Measurements from ENCODE around the gene CNEP1R1.

The CNEP1R1 gene

DNA sequence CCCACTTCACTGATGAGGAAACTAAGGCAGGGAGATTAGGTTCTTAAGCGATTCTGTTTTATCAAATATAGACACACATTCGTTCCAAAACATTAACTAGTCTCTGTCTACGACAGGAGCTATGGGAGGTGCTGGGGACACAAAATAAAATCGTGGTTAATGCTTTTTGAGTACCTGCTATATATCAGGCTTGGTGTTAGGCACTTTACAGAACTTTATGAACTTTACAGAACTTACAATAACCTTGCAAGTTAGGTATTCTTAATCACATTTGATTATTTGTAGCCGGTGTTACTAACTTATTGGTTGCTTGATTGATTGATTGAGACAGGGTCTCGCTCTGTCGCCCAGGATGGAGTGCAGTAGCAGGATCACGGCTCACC, 40.2 kb downstream of the CNEP1R1 start:
- no peak for DNase-seq (ENCODE audit: low read depth in 2 of 2)

- DNase-seq (ENCODE audit: low read depth in 2 of 2) = peak; percentile 92 to 93
Observed at GRCh38 chr16:50065624-50066481, 40.8 kb downstream of the CNEP1R1 start, which contains the start of gene HEATR3. HEATR3 (plus strand) TSS chr16:50065970; CDS start chr16:50066132, 162 bp downstream.

DNA sequence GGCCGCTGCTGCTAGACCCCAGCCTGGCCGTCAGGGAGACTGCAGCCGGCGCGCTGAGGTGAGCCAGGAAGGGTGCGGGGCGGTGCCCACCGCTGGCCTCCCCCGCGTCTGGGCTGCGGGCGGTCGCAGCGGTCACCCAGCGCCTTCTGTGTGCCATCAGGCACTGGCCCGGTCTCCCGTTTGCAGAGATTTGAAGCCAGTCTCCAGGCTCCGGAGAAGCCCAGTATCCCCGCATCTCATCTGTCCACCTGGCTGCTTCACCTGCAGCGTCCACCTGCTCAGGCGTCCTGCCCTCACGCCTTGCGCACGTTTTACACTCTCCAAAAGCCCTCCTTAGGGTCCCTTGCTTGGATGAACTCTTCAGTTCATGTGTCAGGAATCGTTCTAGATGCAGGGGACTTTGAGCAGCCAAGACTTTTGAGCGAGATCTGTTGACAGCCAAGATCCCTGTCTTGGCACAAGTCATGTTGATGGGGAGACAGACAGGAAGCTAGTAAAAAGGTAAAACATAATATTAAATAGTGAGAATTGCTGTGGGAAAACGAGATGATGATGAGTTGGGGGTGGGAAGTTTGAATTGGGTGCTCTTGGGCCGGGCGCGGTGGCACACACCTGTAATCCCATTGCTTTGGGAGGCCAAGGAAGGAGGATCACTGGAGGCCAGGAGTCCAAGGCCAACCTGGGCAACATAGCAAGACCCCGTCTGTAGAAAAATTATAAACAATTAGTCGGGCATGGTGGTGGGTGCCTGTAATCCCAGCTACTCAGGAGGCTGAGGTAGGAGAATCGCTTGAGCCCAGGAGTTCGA, 41.7 kb downstream of the CNEP1R1 start:
- DNase-seq (ENCODE audit: low read depth in 2 of 2) = no peak

DNA sequence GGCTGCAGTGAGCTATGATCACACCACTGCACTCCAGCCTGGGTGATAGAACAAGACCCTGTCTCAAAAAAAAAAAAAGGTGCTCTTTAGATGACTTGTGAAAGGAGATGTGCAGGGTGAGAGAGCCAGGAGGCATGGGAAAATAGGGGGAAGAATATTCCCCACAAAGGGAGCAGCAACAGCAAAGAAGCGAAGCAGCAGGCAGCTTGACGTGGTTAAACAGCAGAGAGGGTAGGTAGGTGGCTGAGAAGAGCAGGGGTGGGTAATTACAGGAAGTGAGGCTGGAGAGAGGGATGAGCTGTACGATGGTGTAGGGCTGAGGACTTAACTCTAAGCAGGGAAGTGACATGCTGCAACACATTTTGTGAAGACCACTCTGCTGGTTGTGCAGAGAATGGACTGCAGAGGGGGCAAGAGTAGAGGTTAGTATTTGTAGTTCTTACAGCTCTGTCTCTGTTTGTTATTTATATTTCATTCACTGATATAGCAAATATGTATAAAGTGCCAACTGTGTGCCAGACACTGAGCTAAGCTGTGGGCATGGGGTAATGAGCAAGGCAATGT, 42.3 kb downstream of the CNEP1R1 start:
- DNase-seq (ENCODE audit: low read depth in 2 of 2) = no peak

GRCh38 chr16:50068550-50068949, 43.5 kb downstream of the CNEP1R1 start:
- DNase-seq (ENCODE audit: low read depth in 2 of 2) = no peak

DNA sequence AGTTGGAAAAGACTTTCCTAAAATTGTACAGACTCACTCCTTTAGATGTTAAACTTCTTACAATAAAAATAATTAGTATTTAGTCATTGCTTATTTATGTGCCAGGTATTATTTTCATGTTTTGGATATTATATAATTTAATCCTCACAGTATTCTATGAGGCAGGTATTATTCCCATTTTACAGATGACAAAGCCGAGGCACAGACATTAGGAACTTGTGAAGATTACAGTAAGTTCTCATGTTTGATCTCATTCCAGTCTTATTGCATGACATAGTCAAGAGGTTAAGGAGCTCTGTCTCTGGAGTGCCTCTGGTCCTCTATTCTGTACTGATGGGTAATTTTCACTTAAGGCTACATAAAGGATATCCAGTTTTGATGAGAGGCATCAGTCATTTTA, 44.0 kb downstream of the CNEP1R1 start:
- DNase-seq (ENCODE audit: low read depth in 2 of 2) = no peak

- DNase-seq (ENCODE audit: low read depth in 2 of 2) = no peak
Observed at GRCh38 chr16:50071075-50071671, 46.1 kb downstream of the CNEP1R1 start.

DNA sequence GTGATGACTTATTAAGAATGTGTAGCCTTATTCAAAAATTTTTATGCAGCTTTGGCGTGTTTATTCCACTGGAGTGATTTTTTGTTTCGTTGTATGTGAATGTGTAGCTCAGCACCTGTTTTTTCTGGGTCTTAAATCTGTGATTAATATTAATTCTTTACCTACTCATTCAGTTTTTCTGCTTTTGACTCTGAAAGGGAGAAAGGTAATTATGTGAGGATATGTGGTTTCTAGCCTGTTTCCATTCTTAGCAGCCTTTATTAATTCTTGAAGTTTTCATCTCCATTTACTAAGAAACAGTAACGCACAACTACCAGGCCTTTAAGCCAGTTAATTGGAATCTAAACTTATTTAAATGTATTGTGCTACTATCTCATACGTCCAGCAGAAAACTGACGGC, 47.7 kb downstream of the CNEP1R1 start:
- DNase-seq (ENCODE audit: low read depth in 2 of 2) = no peak

GRCh38 chr16:50079397-50080140, 54.5 kb downstream of the CNEP1R1 start:
- no peak for DNase-seq (ENCODE audit: low read depth in 2 of 2)

DNA sequence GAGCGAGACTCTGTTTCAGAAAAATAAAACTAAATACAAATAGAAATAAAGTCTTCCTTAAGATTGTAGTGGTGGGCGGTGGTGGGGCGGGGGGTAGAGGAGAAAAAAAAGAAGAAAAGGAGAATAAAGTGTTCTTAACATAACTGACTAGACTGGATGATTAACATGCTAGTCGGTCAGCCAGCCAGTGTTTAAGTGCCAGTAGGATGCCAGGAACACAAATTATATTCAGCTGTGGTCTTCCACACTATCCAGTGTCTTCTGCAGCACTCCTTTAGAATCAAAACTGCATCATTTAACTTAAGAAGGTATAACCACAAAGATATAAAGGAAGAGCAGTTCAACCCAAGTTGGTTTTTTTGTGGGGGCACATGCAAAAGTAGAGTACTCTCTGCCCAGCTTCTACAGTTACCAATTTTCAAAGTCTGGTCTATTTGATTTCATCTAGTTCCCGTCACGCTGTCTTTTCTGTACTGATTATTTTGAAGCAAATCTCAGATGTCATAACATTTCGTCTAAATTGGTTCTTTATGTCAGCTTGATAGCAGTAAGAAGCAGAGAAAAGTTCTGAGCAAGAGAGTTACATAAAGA, 56.5 kb downstream of the CNEP1R1 start:
- DNase-seq (ENCODE audit: low read depth in 2 of 2) = no peak

DNA sequence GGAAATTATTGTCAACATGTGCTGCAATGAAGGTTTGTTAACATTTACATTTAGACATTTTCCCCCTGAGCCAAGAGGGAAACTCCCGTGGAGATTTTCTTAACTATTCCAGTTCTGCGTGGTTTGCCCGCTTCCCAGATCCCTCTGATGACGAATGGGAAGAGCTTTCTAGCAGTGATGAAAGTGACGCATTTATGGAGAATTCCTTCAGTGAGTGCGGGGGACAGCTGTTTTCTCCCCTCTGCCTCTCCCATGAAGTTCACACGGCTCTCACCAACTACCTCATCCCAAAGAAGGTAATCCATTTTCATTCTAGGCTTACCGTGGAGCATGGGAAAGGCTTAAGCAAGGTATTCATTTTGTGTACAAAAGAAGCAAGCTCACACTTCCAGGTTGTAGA, 59.0 kb downstream of the CNEP1R1 start:
- no peak for DNase-seq (ENCODE audit: low read depth in 2 of 2)

DNA sequence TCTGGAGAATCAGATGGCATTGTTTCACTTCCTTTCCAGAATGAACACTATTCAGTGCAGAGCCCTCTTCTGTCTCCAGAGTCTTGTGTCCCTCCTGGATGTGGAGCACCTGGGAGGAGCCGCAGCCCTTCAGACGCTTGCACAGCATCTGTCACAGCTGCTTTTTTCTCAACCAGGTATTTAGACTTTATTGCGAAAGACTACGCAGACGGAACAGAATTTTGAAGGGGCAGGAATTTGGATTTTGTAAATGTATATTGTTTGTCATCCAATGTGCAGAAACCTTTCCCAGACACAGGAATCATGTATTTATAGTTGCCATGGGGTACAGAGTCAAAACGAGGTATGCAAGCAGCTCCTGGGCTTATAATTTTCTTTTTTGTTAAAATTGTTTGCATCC, 61.2 kb downstream of the CNEP1R1 start:
- DNase-seq (ENCODE audit: low read depth in 2 of 2) = no peak
